ENCODE data around the gene AVPR1B. TPM values are rescaled to one million over a fixed set of nuclear protein-coding genes. Genes with fewer than 3 reads are reported as not detected.

Gene AVPR1B
- total and polyA plus RNA-seq, 9 donors, result not detected

GRCh38 chr1:206098242-206098919, 18.8 kb downstream of the AVPR1B start:
- DNase-seq, result no peak
- H3K4me3 ChIP-seq, result no peak overlapping the region
- H3K4me1 ChIP-seq (ENCODE audit: insufficient read depth), result no peaks in the 10 kb centered on the region
- WGBS, 3 donors, result 67 to 79% (median 77%) methylated on average over 9 of the region's 9 CpGs
- H3K27ac ChIP-seq, result no peak overlapping the region
- no peak for TF ChIP-seq CTCF (IDR thresholded peaks at IDR 0.05)
- no peak for TF ChIP-seq POLR2A (IDR thresholded peaks at IDR 0.05)
- TF ChIP-seq EP300 (IDR thresholded peaks at IDR 0.05), result no peak
- no peaks in the 10 kb centered on the region for H3K9me3 ChIP-seq
- intact Hi-C loops (cut with DNase I), result no loop called here
- H3K27me3 ChIP-seq, result no peaks in the 10 kb centered on the region
- no peaks in the 10 kb centered on the region for H3K36me3 ChIP-seq

- Histone ChIP-seq H3K27ac (no peak overlapping the region), H3K9me3 (no peaks in the 10 kb centered on the region), H3K36me3 (no peaks in the 10 kb centered on the region), H3K27me3 (no peaks in the 10 kb centered on the region), H3K4me1 (ENCODE audit: insufficient read depth) (no peaks in the 10 kb centered on the region), H3K4me3 (no peak overlapping the region)
- 70 to 77% (median 75%) methylated on average over 3 of the region's 3 CpGs for WGBS, 3 donors
- DNase-seq, result no peak
- intact Hi-C loops (cut with DNase I), result no loop called here
- TF ChIP-seq EP300 (IDR thresholded peaks at IDR 0.05) (no peak), POLR2A (IDR thresholded peaks at IDR 0.05) (no peak), CTCF (IDR thresholded peaks at IDR 0.05) (no peak)
Measured at GRCh38 chr1:206097381-206097780, 19.8 kb downstream of the AVPR1B start.

GRCh38 chr1:206094024-206094423, 23.2 kb downstream of the AVPR1B start:
- TF ChIP-seq POLR2A (IDR thresholded peaks at IDR 0.05) (no peak), EP300 (IDR thresholded peaks at IDR 0.05) (no peak), CTCF (IDR thresholded peaks at IDR 0.05) (no peak)
- intact Hi-C loops (cut with DNase I), result no loop called here
- no peak overlapping the region for H3K27ac ChIP-seq
- WGBS, 3 donors, result 60 to 80% (median 70%) methylated on average over 7 of the region's 7 CpGs
- no peaks in the 10 kb centered on the region for H3K4me1 ChIP-seq (ENCODE audit: insufficient read depth)
- H3K36me3 ChIP-seq, result no peaks in the 10 kb centered on the region
- H3K9me3 ChIP-seq, result no peaks in the 10 kb centered on the region
- no peak for DNase-seq
- no peaks in the 10 kb centered on the region for H3K27me3 ChIP-seq
- H3K4me3 ChIP-seq, result no peak overlapping the region

- intact Hi-C loops (cut with DNase I), result no loop called here
- WGBS, 3 donors, result 75 to 85% (median 80%) methylated on average over 3 of the region's 3 CpGs
- no peak overlapping the region for H3K27ac ChIP-seq
- H3K27me3 ChIP-seq, result no peaks in the 10 kb centered on the region
- TF ChIP-seq EP300 (IDR thresholded peaks at IDR 0.05) (no peak), POLR2A (IDR thresholded peaks at IDR 0.05) (no peak), CTCF (IDR thresholded peaks at IDR 0.05) (no peak)
- H3K4me1 ChIP-seq (ENCODE audit: insufficient read depth), result no peaks in the 10 kb centered on the region
- H3K9me3 ChIP-seq, result no peaks in the 10 kb centered on the region
- H3K36me3 ChIP-seq, result no peaks in the 10 kb centered on the region
- DNase-seq, result no peak
- no peak overlapping the region for H3K4me3 ChIP-seq
Measured at GRCh38 chr1:206089341-206089740, 27.8 kb downstream of the AVPR1B start.

All from ovary (tissue), 9 donors.